GM06990 (cell line): ENCODE results near the gene SENP1.

Experiments
- DNase-seq: peaks from one replicate; pipeline ENCODE4 v3.0.0-alpha.2; 2011; ENCODE audit not compliant: insufficient read length; ENCODE audit errors: extremely low read depth
- H3K27me3 ChIP-seq: replicated peaks from 2 replicates; pipeline ENCODE4 v1.6.0; 2011; ENCODE audit warnings: low read length; ENCODE audit not compliant: control insufficient read depth, insufficient read depth
- H3K36me3 ChIP-seq: 2 replicates; pipeline ENCODE4 v1.5.1; 2011; ENCODE audit warnings: low read length; ENCODE audit not compliant: control insufficient read depth, insufficient read depth
- H3K4me3 ChIP-seq: replicated peaks from 2 replicates; pipeline ENCODE4 v1.5.1; 2011; ENCODE audit warnings: low read depth, mild to moderate bottlenecking, control low read depth, low read length
- CTCF ChIP-seq: IDR thresholded peaks from 2 replicates; pipeline ENCODE4 v1.5.1; 2011; ENCODE audit warnings: low read length, control low read depth, mild to moderate bottlenecking, inconsistent platforms; ENCODE audit not compliant: insufficient read depth, poor library complexity, severe bottlenecking

Gene SENP1

GRCh38 chr12:47993491-47993890 is 112.4 kb downstream of the SENP1 start:
- no peak overlapping the region for H3K4me3 ChIP-seq
- H3K36me3 ChIP-seq: no peaks in the 10 kb centered on the region
- H3K27me3 ChIP-seq: peaks cover 3% of the 10 kb centered on the region
- DNase-seq: no peak
- TF ChIP-seq CTCF: no peak
